HepG2 (cell line): Measurements from ENCODE around the gene GSDME. TPM values are rescaled to one million over a fixed set of nuclear protein-coding genes. Genes with fewer than 3 reads are reported as not detected.

Experiments used
- ATAC-seq: fragments of 200-7000 bp; cut with Tn5 transposase; 3 replicates; pipeline ENCODE4 v1.9.1; 2020; ENCODE audit warnings: mild to moderate bottlenecking, moderate library complexity
- BruUV-seq: library from RNA; stranded (reverse); fragments of 400-500 nt; replicated peaks from 2 replicates; lab custom pipeline; 2021; lab: Mats Ljungman, UMichigan
- CTCF ChIA-PET: fragments of 300-600 bp; formaldehyde crosslinking; extraction: SDS; loops from one replicate; lab custom pipeline; 2021; ENCODE audit warnings: low total read pairs, inconsistent platforms, low intra/inter-chr PET ratio; lab: Yijun Ruan, JAX
- POLR2A ChIA-PET: fragments of 350-600 bp; sonication (Branson Sonifier 250); formaldehyde crosslinking; loops from one replicate; lab custom pipeline; 2020; ENCODE audit warnings: antibody characterized with exemption, inconsistent platforms; lab: Yijun Ruan, JAX
- DNase-seq: peaks from one replicate; pipeline ENCODE4 v3.0.0-alpha.2; 2015; ENCODE audit warnings: low spot score
- FAIRE-seq: peaks from 3 replicates; lab custom pipeline; 2011; peaks lifted over from hg19 to GRCh38; lab: Jason Lieb, UNC
- H2AFZ ChIP-seq: one replicate; pipeline ENCODE4 v1.6.1; 2011; ENCODE audit warnings: low read length, inconsistent platforms
- H3K27ac ChIP-seq: fragments of 300-600 bp; 3 replicates; pipeline ENCODE4 v1.8.0; 2011; ENCODE audit warnings: mixed run types, mild to moderate bottlenecking, mixed read lengths, low read length, inconsistent platforms; ENCODE audit not compliant: insufficient read depth; ENCODE audit errors: extremely low read length
- H3K27me3 ChIP-seq, 2 experiments: fragments of 200-600 bp in 1 of 2; 2 replicates in 1 of 2; 3 replicates in 1 of 2; pipeline versions ENCODE4 v1.6.0 to v1.8.0; 2011; ENCODE audit warnings: low read length in 2 of 2, mild to moderate bottlenecking in 2 of 2, moderate library complexity in 2 of 2, inconsistent platforms in 1 of 2; ENCODE audit not compliant: insufficient read depth in 2 of 2, control insufficient read depth in 1 of 2
- H3K36me3 ChIP-seq, 2 experiments: fragments of 200-600 bp in 1 of 2; replicated peaks in 1 of 2; 2 replicates in 1 of 2; 3 replicates in 1 of 2; pipeline versions ENCODE4 v1.5.1 to v1.8.0; 2011; ENCODE audit warnings: low read length in 2 of 2, inconsistent platforms in 1 of 2; ENCODE audit not compliant: insufficient read depth in 2 of 2, control insufficient read depth in 1 of 2
- H3K4me1 ChIP-seq: 2 replicates; pipeline ENCODE4 v1.5.1; 2012; ENCODE audit warnings: low read length, inconsistent platforms; ENCODE audit not compliant: insufficient read depth
- H3K4me2 ChIP-seq: 2 replicates; pipeline ENCODE4 v1.6.0; 2011; ENCODE audit warnings: low read depth, low read length, inconsistent platforms
- H3K4me3 ChIP-seq, 3 experiments: fragments of 200-600 bp in 1 of 3; sonication (generic), shearing (Covaris generic) in 1 of 3; replicated peaks in 1 of 3; 2 replicates each; pipeline ENCODE4 v1.5.1; 2011 to 2016; ENCODE audit warnings: low read length in 3 of 3, inconsistent platforms in 2 of 3, low read depth in 2 of 3, mild to moderate bottlenecking in 2 of 3, control low read depth in 1 of 3, mixed read lengths in 1 of 3; ENCODE audit not compliant: insufficient read depth in 1 of 3
- H3K79me2 ChIP-seq: one replicate; pipeline ENCODE4 v1.6.1; 2011; ENCODE audit warnings: low read length, inconsistent platforms; ENCODE audit not compliant: insufficient read depth
- H3K9ac ChIP-seq: 2 replicates; pipeline ENCODE4 v1.6.0; 2011; ENCODE audit warnings: mild to moderate bottlenecking, low read depth, low read length, inconsistent platforms; ENCODE audit not compliant: insufficient read depth
- H3K9me3 ChIP-seq: 2 replicates; pipeline ENCODE4 v1.5.1; 2012; ENCODE audit warnings: mild to moderate bottlenecking, low read length
- H4K20me1 ChIP-seq: 2 replicates; pipeline ENCODE4 v1.6.0; 2011; ENCODE audit warnings: inconsistent platforms, mild to moderate bottlenecking, low read length, moderate library complexity; ENCODE audit not compliant: insufficient read depth
- CENPBD1 ChIP-seq: sonication (generic); formaldehyde crosslinking; IDR thresholded peaks from 2 replicates; pipeline ENCODE4 v1.8.0; 2022; ENCODE audit warnings: missing genetic modification reagents, low read depth, mild to moderate bottlenecking, borderline replicate concordance
- JUND ChIP-seq: sonication (generic); formaldehyde crosslinking; IDR thresholded peaks from 2 replicates; pipeline ENCODE4 v1.8.0; 2022; ENCODE audit warnings: mild to moderate bottlenecking, missing genetic modification reagents
- RFXANK ChIP-seq: IDR thresholded peaks from 2 replicates; pipeline ENCODE4 v1.6.1; 2016
- SAP130 ChIP-seq: IDR thresholded peaks from 2 replicates; pipeline ENCODE4 v1.6.1; 2016; ENCODE audit warnings: low read depth
- YY1 ChIP-seq: IDR thresholded peaks from 2 replicates; pipeline ENCODE4 v1.6.1; 2011; ENCODE audit warnings: low read length, low read depth, moderate library complexity, mild to moderate bottlenecking; ENCODE audit not compliant: insufficient read depth, insufficient replicate concordance
- ZNF441 ChIP-seq: sonication (generic); formaldehyde crosslinking; IDR thresholded peaks from 2 replicates; pipeline ENCODE4 v1.7.0; 2021; ENCODE audit warnings: missing genetic modification reagents, borderline replicate concordance
- ZNF512B ChIP-seq: sonication (generic); formaldehyde crosslinking; IDR thresholded peaks from 2 replicates; pipeline ENCODE4 v1.5.1; 2020; ENCODE audit warnings: missing genetic modification reagents, mild to moderate bottlenecking, borderline replicate concordance
- ZSCAN12 ChIP-seq: sonication (generic); formaldehyde crosslinking; IDR thresholded peaks from 2 replicates; pipeline ENCODE4 v1.9.0; 2021; ENCODE audit warnings: mild to moderate bottlenecking, missing genetic modification reagents
- WGBS: methylation state at CpG from one replicate; pipeline ENCODE4 v1.1.6; 2017; ENCODE audit warnings: low lambda C conversion rate; 5-methylcytosine and 5-hydroxymethylcytosine counted together
- in situ Hi-C: cut with HindIII; loops from 2 replicates; pipeline ENCODE4 v1.10.0; 2017; ENCODE audit warnings: low pct_unique_long_range_greater_than_20kb; ENCODE audit not compliant: extremely low pct_ligation_motif_present
- intact Hi-C: fragments of 100-400 bp; cut with micrococcal nuclease; formaldehyde crosslinking; loops from one replicate; pipeline ENCODE4 v1.10.0; 2022; ENCODE audit not compliant: unreplicated experiment
- polyA plus RNA-seq, 8 experiments: library from polyadenylated mRNA; depleted of rRNA in 3 of 8; stranded (reverse) in 7 of 8; unstranded in 1 of 8; fragments of >200 nt; fragmentation: Illumina TruSeq in 4 of 8; extraction: Trizol in 4 of 8; gene quantifications; 2 replicates each; pipeline versions ENCODE4 v1.2.1 to v1.2.3, GENCODE V29; 2011 to 2016; ENCODE audit warnings: low read depth in 4 of 8, missing spikeins in 1 of 8, mixed read lengths in 1 of 8; ENCODE audit not compliant: insufficient read depth in 1 of 8
- total RNA-seq, 5 experiments: library from RNA; depleted of rRNA; stranded (reverse); fragments of >200 nt; fragmentation: Illumina TruSeq; extraction: Trizol; gene quantifications; 2 replicates each; pipeline ENCODE4 v1.2.3, GENCODE V29; 2016; ENCODE audit warnings: low read depth in 1 of 5
- TF ChIP-seq, protein P1 (sequence below): sonication (generic); formaldehyde crosslinking; IDR thresholded peaks from 2 replicates; pipeline ENCODE4 v1.8.1; 2023; ENCODE audit warnings: mild to moderate bottlenecking, moderate library complexity, missing genetic modification reagents
- TF ChIP-seq, protein P2 (sequence below): sonication (generic); formaldehyde crosslinking; IDR thresholded peaks from 2 replicates; pipeline ENCODE4 v1.5.1; 2020; ENCODE audit warnings: mild to moderate bottlenecking, missing genetic modification reagents, moderate library complexity

Gene GSDME
- total and polyA plus RNA-seq, 2 of the 13 experiments (the other 11 are each of a cell fraction or from before 2014, with no cell fraction given), result 19.2 to 28.2 TPM

- no peaks in the 10 kb centered on the region for H4K20me1 ChIP-seq
- H2AFZ ChIP-seq, result no peak overlapping the region
- DNase-seq (no peak), FAIRE-seq (no peak), ATAC-seq (no peak)
- no peak overlapping the region for H3K27ac ChIP-seq
- H3K4me2 ChIP-seq, result no peak overlapping the region
- TF ChIP-seq, protein P1, sequence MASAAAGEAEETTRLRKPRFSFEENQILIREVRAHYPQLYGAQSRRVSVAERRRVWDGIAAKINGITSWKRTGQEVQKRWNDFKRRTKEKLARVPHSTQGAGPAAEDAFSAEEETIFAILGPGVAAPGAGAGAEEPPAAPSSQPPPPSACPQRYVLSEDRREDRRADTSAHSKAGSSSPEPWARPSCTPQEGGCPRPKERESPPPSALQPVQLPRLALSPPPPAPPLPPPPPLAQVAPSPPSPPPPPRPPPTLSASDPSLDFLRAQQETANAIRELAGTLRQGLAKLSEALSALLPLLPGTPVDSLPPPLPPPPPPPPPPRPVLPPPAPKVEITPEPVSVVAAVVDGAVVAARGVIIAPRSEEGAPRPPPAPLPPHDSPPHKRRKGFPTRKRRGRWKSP, result no peak
- TF ChIP-seq ZSCAN12 (CRISPR knock-in tag), result no peak
- TF ChIP-seq JUND, result no peak
- no peaks in the 10 kb centered on the region for H3K4me1 ChIP-seq
- H3K79me2 ChIP-seq, result no peaks in the 10 kb centered on the region
- H3K9me3 ChIP-seq, result peaks cover 7% of the 10 kb centered on the region
- in situ Hi-C loops (no loop called here), intact Hi-C loops (no loop called here)
- WGBS, result 98% methylated on average over 9 of the region's 9 CpGs
- CTCF ChIA-PET, result no interaction called here
- no peak overlapping the region for H3K4me3 ChIP-seq
- no peaks in the 10 kb centered on the region for H3K27me3 ChIP-seq
- no TSS peak for BruUV-seq
- POLR2A ChIA-PET, result no interaction called here
- H3K9ac ChIP-seq, result no peak overlapping the region
- peaks cover 0 to 8% of the 10 kb centered on the region in 2 experiments; a peak in 4 of 5 replicates for H3K36me3 ChIP-seq
Measured at GRCh38 chr7:24740871-24741270, 16.4 kb downstream of the GSDME start.

DNA sequence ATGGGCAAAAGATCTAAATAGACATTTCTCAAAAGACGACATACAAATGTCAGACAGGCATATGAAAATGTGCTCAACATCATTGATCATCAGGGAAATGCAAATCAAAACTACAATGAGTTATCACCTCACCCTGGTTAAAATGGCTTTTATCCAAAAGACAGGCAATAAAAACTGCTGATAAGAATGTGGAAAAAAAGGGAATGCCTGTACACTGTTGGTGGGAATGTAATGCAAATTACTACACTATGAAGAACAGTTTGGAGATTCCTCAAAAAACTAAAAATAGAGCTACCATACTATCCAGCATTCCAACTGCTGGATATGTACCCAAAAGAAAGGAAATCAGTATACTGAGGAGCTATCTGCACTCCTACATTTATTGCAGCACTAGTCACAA is 18.0 kb downstream of the GSDME start:
- 100% methylated on average over 1 of the region's 1 CpG for WGBS
- H3K27me3 ChIP-seq, result no peaks in the 10 kb centered on the region
- DNase-seq (no peak), FAIRE-seq (no peak), ATAC-seq (no peak)
- H3K79me2 ChIP-seq, result no peaks in the 10 kb centered on the region
- no peak overlapping the region for H2AFZ ChIP-seq
- no peaks in the 10 kb centered on the region for H3K4me1 ChIP-seq
- H3K9me3 ChIP-seq, result peaks cover 7% of the 10 kb centered on the region
- in situ Hi-C loops, result no loop called here
- no peaks in the 10 kb centered on the region for H4K20me1 ChIP-seq
- intact Hi-C loops, result no loop called here
- ChIA-PET CTCF (no interaction called here), POLR2A (no interaction called here)
- H3K27ac ChIP-seq, result no peak overlapping the region
- no TSS peak for BruUV-seq
- peaks cover 0 to 5% of the 10 kb centered on the region in 2 experiments; a peak in 3 of 5 replicates for H3K36me3 ChIP-seq
- H3K9ac ChIP-seq, result no peak overlapping the region
- H3K4me2 ChIP-seq, result no peak overlapping the region
- H3K4me3 ChIP-seq, result no peak overlapping the region
- TF ChIP-seq, protein P2, sequence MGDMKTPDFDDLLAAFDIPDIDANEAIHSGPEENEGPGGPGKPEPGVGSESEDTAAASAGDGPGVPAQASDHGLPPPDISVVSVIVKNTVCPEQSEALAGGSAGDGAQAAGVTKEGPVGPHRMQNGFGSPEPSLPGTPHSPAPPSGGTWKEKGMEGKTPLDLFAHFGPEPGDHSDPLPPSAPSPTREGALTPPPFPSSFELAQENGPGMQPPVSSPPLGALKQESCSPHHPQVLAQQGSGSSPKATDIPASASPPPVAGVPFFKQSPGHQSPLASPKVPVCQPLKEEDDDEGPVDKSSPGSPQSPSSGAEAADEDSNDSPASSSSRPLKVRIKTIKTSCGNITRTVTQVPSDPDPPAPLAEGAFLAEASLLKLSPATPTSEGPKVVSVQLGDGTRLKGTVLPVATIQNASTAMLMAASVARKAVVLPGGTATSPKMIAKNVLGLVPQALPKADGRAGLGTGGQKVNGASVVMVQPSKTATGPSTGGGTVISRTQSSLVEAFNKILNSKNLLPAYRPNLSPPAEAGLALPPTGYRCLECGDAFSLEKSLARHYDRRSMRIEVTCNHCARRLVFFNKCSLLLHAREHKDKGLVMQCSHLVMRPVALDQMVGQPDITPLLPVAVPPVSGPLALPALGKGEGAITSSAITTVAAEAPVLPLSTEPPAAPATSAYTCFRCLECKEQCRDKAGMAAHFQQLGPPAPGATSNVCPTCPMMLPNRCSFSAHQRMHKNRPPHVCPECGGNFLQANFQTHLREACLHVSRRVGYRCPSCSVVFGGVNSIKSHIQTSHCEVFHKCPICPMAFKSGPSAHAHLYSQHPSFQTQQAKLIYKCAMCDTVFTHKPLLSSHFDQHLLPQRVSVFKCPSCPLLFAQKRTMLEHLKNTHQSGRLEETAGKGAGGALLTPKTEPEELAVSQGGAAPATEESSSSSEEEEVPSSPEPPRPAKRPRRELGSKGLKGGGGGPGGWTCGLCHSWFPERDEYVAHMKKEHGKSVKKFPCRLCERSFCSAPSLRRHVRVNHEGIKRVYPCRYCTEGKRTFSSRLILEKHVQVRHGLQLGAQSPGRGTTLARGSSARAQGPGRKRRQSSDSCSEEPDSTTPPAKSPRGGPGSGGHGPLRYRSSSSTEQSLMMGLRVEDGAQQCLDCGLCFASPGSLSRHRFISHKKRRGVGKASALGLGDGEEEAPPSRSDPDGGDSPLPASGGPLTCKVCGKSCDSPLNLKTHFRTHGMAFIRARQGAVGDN, result no peak
- TF ChIP-seq YY1 (no peak), SAP130 (no peak), ZNF441 (CRISPR knock-in tag) (no peak), ZNF512B (no peak), CENPBD1 (CRISPR knock-in tag) (no peak), RFXANK (CRISPR knock-in tag) (no peak)
